Neural progenitor cell (in vitro differentiated cells): ENCODE data around the gene TRIM47. TPM values are rescaled to one million over a fixed set of nuclear protein-coding genes. Genes with fewer than 3 reads are reported as not detected.
A peak's percentile ranks its signal among the peaks of the same experiment; 100 is the strongest.
"Not testable (repeated sequence)": the region's sequence is repeated elsewhere in the genome, so short reads cannot be mapped to it uniquely, and the experiment has no call there.

ENCODE experiments used
- DNase-seq: peaks from one replicate; pipeline ENCODE4 v3.0.0-alpha.2; 2016; ENCODE audit warnings: low spot score
- H2AFZ ChIP-seq: fragments of 200-600 bp; sonication (generic); replicated peaks from 2 replicates; pipeline ENCODE4 v1.6.1; 2016; ENCODE audit warnings: antibody characterized with exemption
- H3F3A ChIP-seq: fragments of 200-600 bp; sonication (generic); 2 replicates; pipeline ENCODE4 v1.6.1; 2016; ENCODE audit warnings: antibody characterized with exemption, low read depth
- H3K27ac ChIP-seq: fragments of 200-600 bp; sonication (generic); 2 replicates; pipeline ENCODE4 v1.5.1; 2016; ENCODE audit warnings: mild to moderate bottlenecking
- H3K27me3 ChIP-seq: fragments of 200-600 bp; sonication (generic); 2 replicates; pipeline ENCODE4 v1.6.1; 2016; ENCODE audit warnings: mild to moderate bottlenecking, moderate library complexity
- H3K36me3 ChIP-seq: fragments of 200-600 bp; sonication (generic); 2 replicates; pipeline ENCODE4 v1.5.1; 2016
- H3K4me1 ChIP-seq: fragments of 200-600 bp; sonication (generic); 2 replicates; pipeline ENCODE4 v1.6.1; 2016; ENCODE audit warnings: mixed run types
- H3K4me2 ChIP-seq: fragments of 200-600 bp; sonication (generic); 2 replicates; pipeline ENCODE4 v1.6.1; 2016
- H3K4me3 ChIP-seq: fragments of 200-600 bp; sonication (generic); 2 replicates; pipeline ENCODE4 v1.5.1; 2016
- H3K79me2 ChIP-seq: fragments of 200-600 bp; sonication (generic); 2 replicates; pipeline ENCODE4 v1.6.1; 2016; ENCODE audit warnings: low read depth
- H3K9ac ChIP-seq: fragments of 200-600 bp; sonication (generic); 2 replicates; pipeline ENCODE4 v1.6.1; 2016
- H3K9me3 ChIP-seq: fragments of 200-600 bp; sonication (generic); 2 replicates; pipeline ENCODE4 v1.5.1; 2016; ENCODE audit warnings: low read depth
- H4K20me1 ChIP-seq: fragments of 200-600 bp; sonication (generic); 2 replicates; pipeline ENCODE4 v1.6.1; 2016; ENCODE audit warnings: low read depth
- H3K27ac Mint-ChIP-seq: 3 replicates; pipeline ENCODE4 v1.8.0; 2021; ENCODE audit warnings: mixed read lengths
- H3K27me3 Mint-ChIP-seq: 2 replicates; pipeline ENCODE4 v1.8.0; 2022; ENCODE audit warnings: low read depth, mild to moderate bottlenecking, inconsistent platforms, moderate library complexity, mixed read lengths; ENCODE audit not compliant: insufficient read depth
- H3K36me3 Mint-ChIP-seq: 3 replicates; pipeline ENCODE4 v1.8.0; 2021; ENCODE audit warnings: mixed read lengths
- H3K4me1 Mint-ChIP-seq: 3 replicates; pipeline ENCODE4 v1.8.0; 2021; ENCODE audit warnings: mixed read lengths
- H3K4me3 Mint-ChIP-seq: 3 replicates; pipeline ENCODE4 v1.8.0; 2021; ENCODE audit warnings: mild to moderate bottlenecking, moderate library complexity, mixed read lengths
- H3K9me3 Mint-ChIP-seq: 3 replicates; pipeline ENCODE4 v1.8.0; 2020; ENCODE audit warnings: mixed read lengths
- EZH2 ChIP-seq: fragments of 200-600 bp; sonication (generic); IDR thresholded peaks from 2 replicates; pipeline ENCODE4 v1.6.1; 2017; ENCODE audit warnings: antibody characterized with exemption, mild to moderate bottlenecking, moderate library complexity
- EZH2phosphoT487 ChIP-seq: fragments of 200-600 bp; sonication (generic); IDR thresholded peaks from 2 replicates; pipeline ENCODE4 v1.6.1; 2017; ENCODE audit warnings: antibody characterized with exemption
- total RNA-seq: library from RNA; depleted of rRNA; stranded (reverse); fragments of >200 nt; gene quantifications from 2 replicates; pipeline ENCODE4 v1.2.3, GENCODE V29; 2015; ENCODE audit warnings: low replicate concordance
- TF ChIP-seq, protein P1 (sequence below): fragments of 200-600 bp; sonication (generic); IDR thresholded peaks from 2 replicates; pipeline ENCODE4 v1.5.1; 2017; ENCODE audit warnings: antibody characterized with exemption, mild to moderate bottlenecking

Gene TRIM47
- total RNA-seq, 1 donor from 2014 or later: 1.3 TPM

DNA sequence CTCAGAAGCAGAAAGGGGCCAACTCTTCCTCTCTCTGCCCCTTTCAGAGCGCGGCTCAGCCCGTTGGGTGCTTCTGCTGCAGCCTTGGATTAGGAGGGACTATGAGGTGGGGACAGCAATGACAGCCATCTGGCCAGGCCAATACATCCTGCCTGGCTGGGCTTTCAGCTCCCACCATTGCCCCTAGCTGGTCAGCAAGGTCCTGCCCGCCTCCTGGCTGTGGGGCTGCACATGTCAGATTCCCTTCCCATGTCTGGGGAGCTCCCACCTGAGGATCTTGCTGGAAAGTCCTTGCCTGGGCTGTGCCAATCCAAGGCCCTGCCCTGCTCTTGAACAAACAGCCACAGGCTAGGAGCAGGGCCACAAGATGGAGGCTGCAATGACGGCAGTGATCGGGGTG, 10.1 kb upstream of the TRIM47 start:
- Mint-ChIP-seq H3K4me3 (no peak overlapping the region), H3K4me1 (peaks cover 18% of the 10 kb centered on the region), H3K36me3 (peaks cover 8% of the 10 kb centered on the region), H3K27ac (no peak overlapping the region), H3K27me3 (peaks cover 10% of the 10 kb centered on the region), H3K9me3 (no peaks in the 10 kb centered on the region)
- H3K36me3 ChIP-seq: no peaks in the 10 kb centered on the region
- H3K9ac ChIP-seq: no peak overlapping the region
- H3K4me2 ChIP-seq: no peak overlapping the region
- no peak overlapping the region for H3K27ac ChIP-seq
- no peaks in the 10 kb centered on the region for H4K20me1 ChIP-seq
- no peaks in the 10 kb centered on the region for H3F3A ChIP-seq
- no peaks in the 10 kb centered on the region for H3K4me1 ChIP-seq
- H3K79me2 ChIP-seq: no peaks in the 10 kb centered on the region
- no peaks in the 10 kb centered on the region for H3K9me3 ChIP-seq
- H2AFZ ChIP-seq: no peak overlapping the region
- TF ChIP-seq EZH2 (no peak), EZH2phosphoT487 (no peak)
- TF ChIP-seq, protein P1, sequence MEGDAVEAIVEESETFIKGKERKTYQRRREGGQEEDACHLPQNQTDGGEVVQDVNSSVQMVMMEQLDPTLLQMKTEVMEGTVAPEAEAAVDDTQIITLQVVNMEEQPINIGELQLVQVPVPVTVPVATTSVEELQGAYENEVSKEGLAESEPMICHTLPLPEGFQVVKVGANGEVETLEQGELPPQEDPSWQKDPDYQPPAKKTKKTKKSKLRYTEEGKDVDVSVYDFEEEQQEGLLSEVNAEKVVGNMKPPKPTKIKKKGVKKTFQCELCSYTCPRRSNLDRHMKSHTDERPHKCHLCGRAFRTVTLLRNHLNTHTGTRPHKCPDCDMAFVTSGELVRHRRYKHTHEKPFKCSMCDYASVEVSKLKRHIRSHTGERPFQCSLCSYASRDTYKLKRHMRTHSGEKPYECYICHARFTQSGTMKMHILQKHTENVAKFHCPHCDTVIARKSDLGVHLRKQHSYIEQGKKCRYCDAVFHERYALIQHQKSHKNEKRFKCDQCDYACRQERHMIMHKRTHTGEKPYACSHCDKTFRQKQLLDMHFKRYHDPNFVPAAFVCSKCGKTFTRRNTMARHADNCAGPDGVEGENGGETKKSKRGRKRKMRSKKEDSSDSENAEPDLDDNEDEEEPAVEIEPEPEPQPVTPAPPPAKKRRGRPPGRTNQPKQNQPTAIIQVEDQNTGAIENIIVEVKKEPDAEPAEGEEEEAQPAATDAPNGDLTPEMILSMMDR: no peak
- DNase-seq: no peak
- H3K4me3 ChIP-seq: no peak overlapping the region
- H3K27me3 ChIP-seq: no peaks in the 10 kb centered on the region

DNA sequence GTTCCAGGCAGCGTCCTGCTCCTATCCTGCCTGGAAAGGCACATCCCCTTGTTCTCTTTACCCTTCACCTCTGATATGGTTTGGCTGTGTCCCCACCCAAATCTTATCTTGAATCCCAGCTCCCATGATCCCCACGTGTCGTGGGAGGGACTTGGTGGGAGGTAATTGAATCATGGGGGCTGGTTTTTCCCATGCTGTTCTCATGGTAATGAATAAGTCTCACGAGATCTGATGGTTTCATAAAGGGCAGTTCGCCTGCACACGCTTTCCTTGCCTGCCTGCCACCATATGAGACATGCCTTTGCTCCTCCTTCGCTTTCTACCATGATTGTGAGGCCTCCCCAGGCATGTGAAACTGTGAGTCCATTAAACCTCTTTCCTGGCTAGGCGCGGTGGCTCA, 7.5 kb upstream of the TRIM47 start:
- H3K79me2 ChIP-seq, H3K27ac Mint-ChIP-seq: not testable (repeated sequence)

DNA sequence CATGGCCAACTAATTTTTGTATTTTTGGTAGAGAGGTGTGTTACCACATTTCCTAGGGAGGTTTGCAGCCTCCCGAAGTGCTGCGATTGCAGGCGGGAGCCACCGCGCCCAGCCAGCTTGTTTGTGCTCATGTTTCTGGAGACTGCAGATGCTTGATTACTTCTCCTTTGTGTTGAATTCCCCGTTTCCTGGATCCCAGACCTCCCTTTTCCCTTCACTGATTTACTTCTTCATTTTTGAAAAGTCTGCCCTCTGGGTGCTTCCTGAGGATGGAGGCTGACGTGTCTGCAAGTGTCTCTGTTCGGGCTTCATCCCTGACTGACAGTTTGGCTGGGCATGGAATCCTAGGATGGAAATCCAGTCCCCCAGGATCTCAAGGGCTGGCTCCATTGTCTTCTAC, 7.0 kb upstream of the TRIM47 start:
- Mint-ChIP-seq H3K9me3 (no peaks in the 10 kb centered on the region), H3K36me3 (peaks cover 8% of the 10 kb centered on the region), H3K4me3 (no peak overlapping the region), H3K4me1 (peaks cover 7% of the 10 kb centered on the region), H3K27ac (no peak overlapping the region), H3K27me3 (peaks cover 16% of the 10 kb centered on the region)
- Histone ChIP-seq H3K27ac (no peak overlapping the region), H3K9me3 (no peaks in the 10 kb centered on the region), H3K4me1 (no peaks in the 10 kb centered on the region), H3K4me3 (no peak overlapping the region), H2AFZ (no peak overlapping the region), H3K9ac (no peak overlapping the region), H4K20me1 (no peaks in the 10 kb centered on the region), H3K27me3 (peaks cover 6% of the 10 kb centered on the region), H3K4me2 (no peak overlapping the region), H3F3A (no peaks in the 10 kb centered on the region), H3K36me3 (no peaks in the 10 kb centered on the region), H3K79me2 (no peaks in the 10 kb centered on the region)
- TF ChIP-seq, protein P1: no peak
- TF ChIP-seq EZH2: no peak
- TF ChIP-seq EZH2phosphoT487: no peak
- no peak for DNase-seq

More for the DNA sequence above, 7.5 kb upstream of the TRIM47 start:
- H3K9me3 Mint-ChIP-seq, H3K4me3 Mint-ChIP-seq, H3K4me1 ChIP-seq, H3K36me3 ChIP-seq, H3K27me3 ChIP-seq, H2AFZ ChIP-seq, H3F3A ChIP-seq, H3K9me3 ChIP-seq, H4K20me1 ChIP-seq, H3K36me3 Mint-ChIP-seq, H3K27ac ChIP-seq, DNase-seq, H3K4me3 ChIP-seq, H3K4me2 ChIP-seq, H3K9ac ChIP-seq: not testable (repeated sequence)
- H3K27me3 Mint-ChIP-seq: peaks cover 13% of the 10 kb centered on the region
- peaks cover 10% of the 10 kb centered on the region for H3K4me1 Mint-ChIP-seq

DNA sequence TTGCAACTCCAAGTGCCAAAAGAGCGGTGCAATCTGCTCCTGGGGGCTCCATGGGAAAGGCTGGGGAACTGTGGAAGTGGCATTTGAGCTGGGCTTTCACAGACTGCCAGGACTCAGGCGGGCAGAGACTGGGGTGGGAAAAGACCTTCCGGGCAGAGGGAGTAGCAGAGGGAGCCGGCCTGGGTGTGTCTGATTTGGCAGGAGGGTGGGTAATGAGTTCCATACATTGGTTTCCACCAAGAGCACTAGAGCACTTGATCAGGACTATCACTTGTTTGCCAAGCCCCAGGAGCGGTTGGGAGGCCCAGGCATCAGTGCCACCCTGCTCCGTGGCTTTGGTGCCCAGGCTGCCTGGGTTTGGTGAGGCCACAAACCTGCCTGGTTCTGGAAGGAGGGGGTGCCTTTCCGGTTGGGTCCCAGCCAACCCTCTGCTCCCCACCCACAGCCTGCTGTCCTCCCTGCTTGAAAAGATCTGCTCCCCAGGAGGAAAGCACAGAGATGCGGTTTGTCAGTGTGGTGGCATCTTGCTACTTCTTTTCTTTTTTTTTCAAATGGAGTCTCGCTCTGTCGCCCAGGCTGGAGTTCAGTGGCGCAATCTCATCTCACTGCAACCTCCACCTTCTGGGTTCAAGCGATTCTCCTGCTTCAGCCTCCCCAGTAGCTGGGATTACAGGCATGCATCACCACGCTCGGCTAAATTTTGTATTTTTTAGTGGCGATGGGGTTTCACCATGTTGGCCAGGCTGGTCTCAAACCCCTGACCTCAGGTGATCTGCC, 3.5 kb upstream of the TRIM47 start:
- no peak overlapping the region for H3K27ac ChIP-seq
- Mint-ChIP-seq H3K4me1 (peaks cover 10% of the 10 kb centered on the region), H3K36me3 (no peaks in the 10 kb centered on the region), H3K27ac (no peak overlapping the region), H3K9me3 (no peaks in the 10 kb centered on the region), H3K4me3 (peak overlapping the region; percentile 27), H3K27me3 (peaks cover 38% of the 10 kb centered on the region)
- no peak overlapping the region for H3K4me2 ChIP-seq
- no peaks in the 10 kb centered on the region for H3K36me3 ChIP-seq
- no peaks in the 10 kb centered on the region for H3K4me1 ChIP-seq
- peaks cover 19% of the 10 kb centered on the region for H3F3A ChIP-seq
- H2AFZ ChIP-seq: no peak overlapping the region
- H3K79me2 ChIP-seq: no peaks in the 10 kb centered on the region
- H3K9me3 ChIP-seq: no peaks in the 10 kb centered on the region
- H3K4me3 ChIP-seq: no peak overlapping the region
- no peak overlapping the region for H3K9ac ChIP-seq
- H3K27me3 ChIP-seq: peaks cover 41% of the 10 kb centered on the region
- DNase-seq: no peak
- TF ChIP-seq EZH2 (no peak), EZH2phosphoT487 (no peak)
- TF ChIP-seq, protein P1: no peak
- H4K20me1 ChIP-seq: no peaks in the 10 kb centered on the region
